ENCODE measurements around the gene PCBP1.

DNA sequence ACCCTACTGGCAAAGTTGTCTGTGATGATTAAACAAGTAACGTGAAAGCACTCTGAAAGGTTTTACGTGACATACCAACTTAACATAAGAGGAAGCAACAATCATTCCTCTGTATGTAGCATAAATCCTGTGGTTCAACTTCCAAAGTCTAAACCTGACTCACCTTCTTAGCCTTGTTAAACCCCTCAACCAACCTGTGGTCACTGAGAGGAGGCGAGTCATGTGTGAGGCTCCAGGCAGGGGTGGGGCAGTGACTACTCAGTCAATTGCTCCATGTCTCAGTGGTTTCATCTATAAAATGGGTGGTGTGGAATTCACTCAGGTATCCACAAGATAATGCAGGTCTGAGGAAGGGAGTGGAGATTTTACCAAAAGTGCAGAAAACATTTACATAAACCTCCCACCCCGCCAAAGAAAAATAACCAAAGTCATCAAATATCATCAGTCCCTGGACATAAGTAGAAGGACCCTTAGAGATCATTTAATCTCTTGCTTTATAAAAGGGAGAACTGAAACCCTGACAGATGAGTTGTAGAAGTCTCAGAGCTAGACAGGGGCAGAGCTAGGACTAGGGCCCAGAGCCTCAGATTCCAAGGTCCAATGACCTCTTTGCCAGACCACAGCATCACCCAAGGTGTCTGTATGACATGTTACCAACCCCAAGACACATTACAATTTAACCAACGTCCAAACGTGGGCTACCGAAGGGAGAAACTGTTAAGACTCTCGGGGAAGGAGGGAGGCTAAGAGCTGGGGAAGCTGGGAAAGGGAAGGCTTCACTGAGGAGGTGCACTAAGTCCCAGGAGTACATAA, 3.7 kb upstream of the PCBP1 start:
- TF ChIP-seq, protein P1, sequence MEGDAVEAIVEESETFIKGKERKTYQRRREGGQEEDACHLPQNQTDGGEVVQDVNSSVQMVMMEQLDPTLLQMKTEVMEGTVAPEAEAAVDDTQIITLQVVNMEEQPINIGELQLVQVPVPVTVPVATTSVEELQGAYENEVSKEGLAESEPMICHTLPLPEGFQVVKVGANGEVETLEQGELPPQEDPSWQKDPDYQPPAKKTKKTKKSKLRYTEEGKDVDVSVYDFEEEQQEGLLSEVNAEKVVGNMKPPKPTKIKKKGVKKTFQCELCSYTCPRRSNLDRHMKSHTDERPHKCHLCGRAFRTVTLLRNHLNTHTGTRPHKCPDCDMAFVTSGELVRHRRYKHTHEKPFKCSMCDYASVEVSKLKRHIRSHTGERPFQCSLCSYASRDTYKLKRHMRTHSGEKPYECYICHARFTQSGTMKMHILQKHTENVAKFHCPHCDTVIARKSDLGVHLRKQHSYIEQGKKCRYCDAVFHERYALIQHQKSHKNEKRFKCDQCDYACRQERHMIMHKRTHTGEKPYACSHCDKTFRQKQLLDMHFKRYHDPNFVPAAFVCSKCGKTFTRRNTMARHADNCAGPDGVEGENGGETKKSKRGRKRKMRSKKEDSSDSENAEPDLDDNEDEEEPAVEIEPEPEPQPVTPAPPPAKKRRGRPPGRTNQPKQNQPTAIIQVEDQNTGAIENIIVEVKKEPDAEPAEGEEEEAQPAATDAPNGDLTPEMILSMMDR (IDR thresholded peaks at IDR 0.05), result no peak
- TF ChIP-seq POLR2A (IDR thresholded peaks at IDR 0.05) (no peak), POLR2AphosphoS5 (IDR thresholded peaks at IDR 0.05) (no peak)

All from upper lobe of left lung (tissue), 4 donors.